ENCODE measurements around the gene PKD1. TPM values are rescaled to one million over a fixed set of nuclear protein-coding genes. Genes with fewer than 3 reads are reported as not detected.

The PKD1 gene
- total RNA-seq (ENCODE audit: low replicate concordance) = 63.7 and 174 TPM in 2 replicates

DNA sequence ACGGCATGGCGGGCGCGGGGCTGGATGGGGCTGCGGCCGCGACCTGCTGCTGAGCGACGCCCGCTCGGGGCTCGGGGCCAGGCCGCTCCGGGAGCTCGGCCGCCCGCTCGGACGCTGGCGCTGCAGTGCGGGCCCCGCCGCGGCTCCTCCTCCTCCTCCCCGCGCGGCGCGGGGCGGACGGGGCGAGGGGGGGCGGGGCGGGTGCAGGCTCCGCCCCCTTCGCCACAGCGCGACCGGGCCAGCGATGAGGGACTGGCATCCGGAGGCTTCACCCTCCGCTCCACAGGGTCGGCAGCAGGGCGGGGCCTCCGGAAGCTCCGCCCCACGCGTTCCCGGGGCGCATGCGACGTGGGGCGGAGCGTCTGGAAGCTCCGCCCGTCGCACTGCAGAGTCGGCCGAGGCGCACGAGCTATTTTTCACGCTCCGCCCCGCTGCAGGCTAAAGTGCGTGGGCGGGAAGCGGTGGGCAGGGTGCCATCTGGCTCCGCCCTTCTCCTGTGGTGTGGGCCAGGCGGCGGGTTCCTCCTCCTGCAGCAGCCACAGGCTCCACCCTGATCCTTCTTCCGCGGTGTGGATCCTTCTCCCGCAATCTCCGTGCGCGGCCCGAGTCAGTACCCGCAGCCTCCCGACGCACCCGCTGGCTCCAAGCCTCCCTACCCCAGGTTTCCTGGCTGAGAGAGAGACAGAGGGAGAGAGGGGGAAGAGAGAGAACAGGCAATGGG is at the start of gene PKD1:
Gene PKD1, minus strand, starts transcription at position 129 of the 721 bp plus-strand sequence. CDS start 209 bp downstream, outside the sequence.

DNA sequence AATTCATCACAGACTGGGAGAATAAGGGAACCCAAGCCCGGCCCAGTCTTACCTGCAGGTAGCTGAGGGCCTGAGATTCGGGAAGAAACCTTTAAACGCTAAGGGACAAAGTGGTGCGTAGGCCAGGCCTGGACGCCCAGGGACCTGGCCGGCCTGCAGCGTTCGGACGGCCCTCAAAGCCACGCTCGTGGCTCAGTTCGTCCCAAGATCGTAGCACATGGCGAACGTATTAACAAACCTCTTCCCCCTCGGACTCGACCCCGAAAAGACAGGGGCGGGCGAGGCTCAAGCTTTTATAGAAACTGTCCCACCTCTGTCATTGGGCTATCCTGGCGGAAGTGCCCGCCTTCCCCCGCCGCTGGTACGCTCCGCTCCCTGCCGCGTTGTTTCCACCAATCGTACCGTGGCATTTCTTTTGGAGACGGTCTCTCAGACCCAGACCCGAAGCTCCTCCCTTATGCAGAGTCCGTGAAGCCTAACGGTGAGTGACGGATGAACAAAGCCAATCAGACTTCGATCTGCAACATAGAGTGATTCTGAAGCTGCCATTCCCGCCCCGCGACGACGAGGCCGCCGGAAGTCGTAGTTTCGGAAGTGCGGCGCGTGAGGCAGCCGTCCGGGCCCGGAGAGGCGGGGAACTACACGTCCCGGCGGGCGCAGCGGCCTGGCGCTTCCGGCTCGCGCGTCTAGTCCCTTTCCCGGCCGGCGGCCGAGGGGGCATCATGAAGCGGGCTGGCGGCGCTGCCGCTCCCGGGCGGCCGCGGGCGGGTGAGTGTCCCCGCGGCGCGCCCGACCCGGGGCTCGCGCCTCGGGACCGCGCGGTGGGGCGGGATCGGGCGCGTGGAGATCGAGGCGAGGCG is 19.6 kb upstream of the PKD1 start, which contains the start of gene TRAF7:
Gene TRAF7, plus strand, starts transcription at position 692 of the 860 bp plus-strand sequence. CDS start 8,139 bp downstream, outside the sequence.

DNA sequence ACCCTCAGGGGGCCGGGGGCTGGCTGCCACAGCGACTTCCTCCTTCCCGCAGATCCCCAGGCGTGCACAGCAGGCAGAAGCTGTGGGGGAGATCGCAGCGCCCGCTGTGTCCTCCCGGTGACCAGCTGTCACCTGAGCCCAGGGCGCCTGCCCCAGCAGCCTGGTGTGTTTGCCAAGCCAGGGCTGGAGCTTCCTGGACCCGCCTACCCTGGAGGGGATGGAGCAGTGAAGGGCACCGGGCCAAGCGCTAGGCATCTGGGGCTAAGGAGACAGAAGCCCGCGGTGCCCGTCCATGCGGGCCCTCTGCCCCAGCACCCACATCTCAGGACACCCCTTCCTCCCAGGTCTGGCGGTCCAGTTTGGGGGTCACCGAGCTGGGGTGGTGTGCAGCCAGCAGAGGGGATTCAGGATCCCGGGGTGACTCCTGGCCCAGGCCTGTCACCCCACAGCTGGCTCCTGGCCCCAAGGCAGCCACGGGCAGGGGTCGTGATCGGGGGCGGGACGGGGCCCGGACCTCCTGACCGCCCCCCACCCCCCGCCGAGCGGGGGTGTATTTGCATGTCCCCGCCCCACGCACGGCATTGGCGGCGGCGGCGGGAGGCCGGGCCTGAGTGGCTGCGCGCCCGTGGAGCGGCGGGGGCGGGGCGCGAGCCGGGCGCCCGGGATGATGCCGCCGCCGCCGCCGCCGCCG is 12.4 kb upstream of the PKD1 start, which contains the start of gene RAB26:
Gene RAB26, plus strand, starts transcription at position 645 of the 691 bp plus-strand sequence. CDS start 159 bp downstream, outside the sequence.

DNA sequence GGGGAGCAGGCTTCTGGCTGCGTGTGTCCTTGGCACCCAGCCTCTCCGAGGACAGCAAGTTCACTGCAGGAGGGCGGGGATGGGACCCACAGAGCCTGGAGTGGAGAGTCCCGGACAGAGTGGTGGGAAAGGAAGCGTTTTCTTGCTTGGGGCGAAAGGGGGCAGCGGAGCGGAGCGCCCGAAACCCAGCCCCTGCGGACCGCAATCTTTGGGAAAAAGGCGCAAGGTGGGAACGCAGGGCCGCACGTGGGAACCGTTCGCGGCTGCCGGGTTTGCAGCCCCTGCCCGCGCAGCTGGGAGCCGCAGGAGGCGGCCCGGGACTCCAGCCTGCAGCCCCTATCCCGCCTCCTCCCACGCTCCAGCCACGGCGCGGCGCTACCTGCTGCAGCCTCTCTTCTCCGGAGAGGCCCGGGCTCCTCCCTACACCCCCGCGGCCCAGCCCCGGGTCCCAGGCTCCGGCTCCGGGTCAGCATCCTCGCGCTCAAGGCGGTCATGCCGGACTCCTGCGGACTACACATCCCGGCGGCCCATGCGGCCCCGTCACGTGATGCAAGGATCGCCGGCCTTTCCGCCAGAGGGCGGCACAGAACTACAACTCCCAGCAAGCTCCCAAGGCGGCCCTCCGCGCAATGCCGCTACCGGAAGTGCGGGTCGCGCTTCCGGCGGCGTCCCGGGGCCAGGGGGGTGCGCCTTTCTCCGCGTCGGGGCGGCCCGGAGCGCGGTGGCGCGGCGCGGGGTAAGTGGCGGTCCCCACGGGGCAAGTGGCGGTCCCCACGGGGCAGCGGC is 88.2 kb downstream of the PKD1 start, which contains the start of the genes NTHL1 and TSC2:
Gene NTHL1, minus strand, starts transcription at position 505 of the 786 bp plus-strand sequence. Its CDS starts 11 bp downstream, at position 494.
Gene TSC2, plus strand, starts transcription at position 656 of the 786 bp plus-strand sequence. CDS start 631 bp downstream, outside the sequence.

Other genes starting within 250 kb of the PKD1 start
- gene HS3ST6, start 217.5 kb downstream of the PKD1 start, total RNA-seq (ENCODE audit: low replicate concordance) = not detected in 2 replicates
- gene MSRB1, start 192.7 kb downstream of the PKD1 start, total RNA-seq (ENCODE audit: low replicate concordance) = 4.8 and 8.5 TPM in 2 replicates
- 0.12 TPM in 1 of 2 replicates, not detected in the other for gene RPL3L, start 181.2 kb downstream of the PKD1 start, total RNA-seq (ENCODE audit: low replicate concordance)
- 221 and 281 TPM in 2 replicates for gene NDUFB10, start 176.4 kb downstream of the PKD1 start, total RNA-seq (ENCODE audit: low replicate concordance)
- 3,947 and 4,144 TPM in 2 replicates for gene RPS2, start 171.1 kb downstream of the PKD1 start, total RNA-seq (ENCODE audit: low replicate concordance)
- not detected in 2 replicates for gene RNF151, start 169.0 kb downstream of the PKD1 start, total RNA-seq (ENCODE audit: low replicate concordance)
- gene TBL3, start 163.8 kb downstream of the PKD1 start, total RNA-seq (ENCODE audit: low replicate concordance) = 36.2 and 36.5 TPM in 2 replicates
- gene NOXO1, start 154.4 kb downstream of the PKD1 start, total RNA-seq (ENCODE audit: low replicate concordance) = not detected in 2 replicates
- 6.4 and 11.7 TPM in 2 replicates for gene GFER, start 151.7 kb downstream of the PKD1 start, total RNA-seq (ENCODE audit: low replicate concordance)
- gene SYNGR3, start 145.9 kb downstream of the PKD1 start, total RNA-seq (ENCODE audit: low replicate concordance) = 0.94 and 4.9 TPM in 2 replicates
- 9.9 and 12.0 TPM in 2 replicates for gene ZNF598, start 126.1 kb downstream of the PKD1 start, total RNA-seq (ENCODE audit: low replicate concordance)
- gene NPW, start 116.1 kb downstream of the PKD1 start, total RNA-seq (ENCODE audit: low replicate concordance) = 0.23 and 0.60 TPM in 2 replicates
- 8.2 and 48.6 TPM in 2 replicates for gene NHERF2, start 109.0 kb downstream of the PKD1 start, total RNA-seq (ENCODE audit: low replicate concordance)
- gene NTHL1, start 88.1 kb downstream of the PKD1 start, total RNA-seq (ENCODE audit: low replicate concordance) = 33.1 and 36.3 TPM in 2 replicates
- gene TSC2, start 87.9 kb downstream of the PKD1 start, total RNA-seq (ENCODE audit: low replicate concordance) = 29.4 and 80.4 TPM in 2 replicates
- 1.3 and 1.5 TPM in 2 replicates for gene RAB26, start 12.7 kb upstream of the PKD1 start, total RNA-seq (ENCODE audit: low replicate concordance)
- 37.0 and 49.5 TPM in 2 replicates for gene TRAF7, start 19.9 kb upstream of the PKD1 start, total RNA-seq (ENCODE audit: low replicate concordance)
- gene CASKIN1, start 60.7 kb upstream of the PKD1 start, total RNA-seq (ENCODE audit: low replicate concordance) = 0.08 and 0.47 TPM in 2 replicates
- 16.5 and 19.7 TPM in 2 replicates for gene MLST8, start 69.6 kb upstream of the PKD1 start, total RNA-seq (ENCODE audit: low replicate concordance)
- 2.9 and 4.0 TPM in 2 replicates for gene BRICD5, start 75.0 kb upstream of the PKD1 start, total RNA-seq (ENCODE audit: low replicate concordance)
- 5.3 and 9.5 TPM in 2 replicates for gene PGP, start 78.9 kb upstream of the PKD1 start, total RNA-seq (ENCODE audit: low replicate concordance)
- 26.2 and 33.9 TPM in 2 replicates for gene E4F1, start 87.7 kb upstream of the PKD1 start, total RNA-seq (ENCODE audit: low replicate concordance)
- gene DNASE1L2, start 100.5 kb upstream of the PKD1 start, total RNA-seq (ENCODE audit: low replicate concordance) = 0.38 and 1.1 TPM in 2 replicates
- 15.2 and 32.6 TPM in 2 replicates for gene ECI1, start 115.7 kb upstream of the PKD1 start, total RNA-seq (ENCODE audit: low replicate concordance)
- gene RNPS1, start 132.2 kb upstream of the PKD1 start, total RNA-seq (ENCODE audit: low replicate concordance) = 19.3 and 47.3 TPM in 2 replicates
- 1.2 and 1.7 TPM in 2 replicates for gene ABCA3, start 204.8 kb upstream of the PKD1 start, total RNA-seq (ENCODE audit: low replicate concordance)

Data from smooth muscle cell of the coronary artery (primary cell).